H54 (cell line): ENCODE results near the gene GRIN2A.

Experiments
- DNase-seq: peaks from one replicate; pipeline ENCODE4 v3.0.0; 2011; ENCODE audit warnings: low spot score, mixed read lengths; ENCODE audit not compliant: insufficient read length
- FAIRE-seq: peaks from 3 replicates; lab custom pipeline; 2011; peaks lifted over from hg19 to GRCh38; lab: Jason Lieb, UNC
- POLR2A ChIP-seq: IDR thresholded peaks from 2 replicates; pipeline ENCODE4 v1.6.1; 2011; ENCODE audit warnings: low read depth, mild to moderate bottlenecking, low read length

GRIN2A gene

DNA sequence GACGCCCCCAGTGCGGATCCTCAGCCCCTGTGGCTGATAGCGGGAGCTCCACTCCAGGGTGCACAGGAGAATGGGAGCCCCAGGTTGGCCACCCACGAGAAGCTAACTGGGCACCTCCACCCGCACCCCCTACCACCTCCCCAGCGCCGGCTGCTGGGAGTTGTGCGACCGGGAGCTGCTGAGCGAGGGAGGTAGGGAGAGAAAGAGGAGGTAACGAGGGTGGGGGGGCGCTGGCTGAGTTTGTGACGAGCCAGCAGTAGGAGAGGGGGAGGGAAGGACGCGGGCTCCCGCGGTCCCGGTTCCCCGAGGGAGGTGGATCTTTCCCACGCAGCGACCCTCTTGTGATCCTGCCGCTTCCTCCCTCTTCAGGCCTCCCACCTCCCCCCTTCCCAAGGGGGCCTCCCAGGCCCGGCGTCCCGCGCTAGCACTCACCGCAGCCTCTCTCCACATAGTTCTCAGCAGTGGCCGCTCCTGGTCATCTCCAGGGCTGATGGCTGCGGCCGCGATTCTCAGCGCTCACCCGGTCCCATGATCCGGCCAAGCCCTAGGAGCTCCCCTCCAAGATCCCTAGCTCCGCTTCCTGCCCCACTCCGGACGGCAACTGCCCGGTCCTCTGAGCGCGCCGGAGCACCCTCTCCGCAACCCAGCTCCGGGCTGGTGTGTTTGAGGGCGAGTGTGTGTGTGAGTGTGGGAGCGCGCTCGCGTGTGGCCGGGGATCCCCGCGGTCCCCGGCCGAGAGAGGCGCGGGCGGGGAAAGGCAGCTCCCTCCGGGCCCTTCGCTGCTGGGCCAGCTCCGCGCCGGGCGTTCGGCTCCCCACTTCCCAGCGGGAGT is at the start of gene GRIN2A:
TSS of gene GRIN2A (minus strand) at position 207 of the 832 bp plus-strand sequence. CDS start 2,017 bp downstream, outside the sequence.
- DNase-seq (no peak), FAIRE-seq (no peak)
- no peak for TF ChIP-seq POLR2A

DNA sequence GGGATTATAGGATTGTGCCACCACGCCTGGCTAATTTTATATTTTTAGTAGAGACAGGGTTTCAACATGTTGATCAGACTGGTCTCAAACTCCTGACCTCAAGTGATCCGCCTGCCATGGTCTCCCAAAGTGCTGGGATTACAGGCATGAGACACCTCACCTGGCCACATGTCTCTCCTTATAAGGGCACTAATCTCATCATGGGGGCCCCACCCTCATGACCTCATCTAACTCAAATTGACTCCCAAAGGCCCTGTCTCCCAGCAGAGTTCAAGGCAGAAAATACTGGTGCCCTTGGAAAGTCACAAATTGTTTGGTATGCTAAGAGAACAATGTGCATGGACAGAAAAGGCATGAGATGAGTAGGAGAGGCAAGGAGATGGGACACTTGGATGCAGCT is 49.3 kb upstream of the GRIN2A start:
- FAIRE-seq (no peak), DNase-seq (no peak)
- no peak for TF ChIP-seq POLR2A

DNA sequence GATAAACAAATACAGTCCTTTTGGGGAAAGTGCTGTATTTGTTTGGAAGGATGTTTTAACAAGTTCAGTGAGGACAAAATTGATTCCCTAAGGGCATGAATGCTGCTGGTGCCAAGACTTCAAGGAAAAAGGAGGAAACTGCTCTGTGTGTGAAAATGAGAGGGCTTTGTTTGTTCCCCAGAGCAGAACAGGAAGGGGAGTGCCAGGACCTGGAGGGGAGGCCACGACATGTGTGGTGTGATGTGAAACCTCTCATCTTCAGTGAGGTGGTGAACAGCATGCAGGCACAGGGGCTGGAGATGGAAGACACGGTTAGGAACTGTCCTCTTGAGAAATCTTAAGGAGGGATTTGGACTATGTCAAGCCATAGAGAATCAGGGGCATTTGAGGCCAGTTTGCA is 46.6 kb upstream of the GRIN2A start:
- no peak for DNase-seq
- no peak for FAIRE-seq
- no peak for TF ChIP-seq POLR2A

DNA sequence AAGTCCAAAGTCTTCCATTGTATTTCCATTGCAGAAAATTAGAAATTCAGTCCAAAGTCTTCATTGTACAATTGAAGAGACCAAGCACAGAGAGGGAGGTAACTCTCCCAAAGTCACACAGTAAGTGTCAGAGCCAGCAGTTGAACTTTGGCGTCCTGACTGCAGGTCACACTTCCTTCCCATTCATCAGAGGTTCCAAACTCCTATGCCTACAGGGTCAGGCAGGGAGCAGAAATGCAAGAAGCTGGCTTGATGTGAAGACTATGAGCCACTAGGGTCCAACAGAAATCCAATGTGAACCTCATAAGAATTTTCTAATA is 44.7 kb upstream of the GRIN2A start:
- DNase-seq (no peak), FAIRE-seq (no peak)
- TF ChIP-seq POLR2A, result no peak

DNA sequence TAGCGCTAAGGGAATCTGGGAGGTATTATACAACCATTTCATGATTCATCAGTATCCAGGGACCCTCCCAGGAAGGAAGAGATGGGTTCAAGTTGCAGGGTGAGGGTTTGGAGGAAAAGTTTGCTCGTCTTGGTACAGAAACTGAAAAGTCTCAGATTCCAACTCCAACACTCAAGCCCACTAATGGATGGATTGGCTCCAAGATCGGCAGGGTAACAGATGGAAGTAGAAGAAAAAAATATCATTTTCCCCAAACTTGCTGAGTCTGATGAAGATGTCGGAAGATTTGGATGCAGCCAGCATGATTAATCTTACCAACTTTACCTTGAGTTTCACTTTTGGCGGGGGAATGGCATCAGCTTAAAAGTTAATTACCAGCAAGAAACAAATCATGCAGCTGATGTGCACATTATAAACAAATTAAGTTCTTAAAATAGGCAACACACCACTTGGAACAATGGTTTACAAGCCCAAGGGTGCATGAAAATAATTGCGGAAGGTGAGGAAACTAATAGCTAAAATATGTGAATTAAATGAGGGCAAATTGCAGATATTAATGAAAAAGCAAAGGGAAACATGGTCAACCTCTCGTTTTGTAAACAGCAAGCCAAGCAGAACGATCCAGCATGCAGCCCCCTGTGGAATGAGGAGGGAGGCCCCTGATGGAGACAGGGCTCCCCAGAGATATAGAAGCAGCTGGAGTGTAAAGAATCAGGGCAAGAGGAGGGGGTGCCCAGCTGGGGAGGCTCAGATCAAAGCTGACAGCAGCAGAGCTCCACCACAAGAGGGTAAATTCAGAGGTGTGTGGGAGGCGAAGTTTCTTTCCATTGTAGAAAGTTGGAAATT is 44.1 kb upstream of the GRIN2A start:
- no peak for DNase-seq
- no peak for FAIRE-seq
- TF ChIP-seq POLR2A, result no peak

DNA sequence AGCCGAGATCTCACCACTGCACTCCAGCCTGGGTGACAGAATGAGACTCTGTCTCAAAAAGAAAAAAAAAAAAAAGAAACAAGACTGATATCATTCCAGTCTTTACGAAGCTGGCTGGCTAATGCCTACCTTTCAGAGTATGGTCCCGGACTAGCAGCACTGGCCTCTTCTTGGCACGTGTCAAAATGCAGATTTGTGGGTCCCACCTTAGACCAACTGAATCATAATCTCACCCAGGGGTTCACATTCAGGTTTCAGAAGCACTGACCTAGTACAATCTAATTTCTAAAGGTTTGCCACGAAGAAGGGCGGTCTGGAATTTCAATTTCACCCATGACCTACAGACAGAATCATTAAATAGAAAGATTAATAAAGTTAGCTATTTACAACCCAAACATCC is 43.4 kb upstream of the GRIN2A start:
- FAIRE-seq (no peak), DNase-seq (no peak)
- no peak for TF ChIP-seq POLR2A

DNA sequence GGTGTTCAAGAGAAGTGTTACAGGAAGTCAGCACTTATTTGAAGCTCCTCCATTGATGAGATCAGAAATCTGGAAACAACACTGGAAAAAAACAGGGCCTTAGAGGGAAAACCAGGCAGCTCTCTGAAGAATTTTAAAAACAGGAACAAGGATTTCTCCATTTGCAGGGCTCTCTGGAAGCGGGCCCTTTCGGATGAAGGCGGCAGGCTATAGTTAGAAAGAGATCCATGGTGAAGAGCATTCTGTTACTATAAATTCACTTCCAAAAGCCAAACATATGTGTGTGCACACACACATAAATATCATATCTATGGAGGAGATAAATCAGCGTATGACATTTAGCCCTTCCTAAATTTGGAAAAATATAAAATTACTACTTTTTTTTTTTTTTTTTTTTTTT is 42.6 kb upstream of the GRIN2A start:
- TF ChIP-seq POLR2A, result no peak
- DNase-seq (no peak), FAIRE-seq (no peak)

DNA sequence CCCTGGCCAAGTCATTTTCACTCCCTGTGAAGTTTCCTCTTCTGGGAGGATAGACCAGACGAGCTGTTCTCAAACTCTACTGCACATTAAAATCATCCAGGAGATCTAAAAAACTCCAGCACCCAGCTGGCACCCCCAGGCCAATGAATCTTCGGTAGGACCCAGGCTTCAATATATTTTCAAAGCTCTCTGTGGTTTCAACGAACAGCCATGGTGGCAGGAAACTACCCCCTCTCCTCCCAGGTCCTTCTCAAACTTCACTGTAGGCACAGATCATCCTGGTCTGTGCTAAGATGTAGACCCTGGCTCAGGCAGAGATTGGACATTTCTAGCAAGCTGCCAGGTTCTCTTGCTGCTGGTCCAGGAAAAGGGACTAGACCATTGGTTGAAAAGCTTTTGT is 38.7 kb upstream of the GRIN2A start:
- no peak for FAIRE-seq
- TF ChIP-seq POLR2A, result no peak
- no peak for DNase-seq

DNA sequence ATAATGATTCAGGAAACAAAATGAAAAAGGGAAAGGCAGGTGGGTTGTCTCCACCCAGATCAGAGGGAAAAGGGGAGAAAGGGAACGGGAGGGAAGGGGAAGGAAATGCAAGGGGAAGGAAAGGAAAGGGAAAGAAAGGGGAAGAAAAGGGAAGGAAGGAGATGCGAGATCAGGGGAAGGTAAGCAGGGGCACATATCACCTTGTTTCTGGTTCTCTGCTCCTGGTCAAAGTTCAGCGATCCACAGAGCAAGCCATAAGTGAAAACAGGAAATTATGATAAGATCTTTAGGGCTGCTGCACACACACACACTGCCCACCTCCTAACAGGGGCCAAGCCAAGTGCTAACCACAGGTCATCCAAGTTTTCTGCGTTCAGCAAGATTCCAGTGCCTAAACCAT is 37.5 kb upstream of the GRIN2A start:
- no peak for TF ChIP-seq POLR2A
- no peak for FAIRE-seq
- no peak for DNase-seq

DNA sequence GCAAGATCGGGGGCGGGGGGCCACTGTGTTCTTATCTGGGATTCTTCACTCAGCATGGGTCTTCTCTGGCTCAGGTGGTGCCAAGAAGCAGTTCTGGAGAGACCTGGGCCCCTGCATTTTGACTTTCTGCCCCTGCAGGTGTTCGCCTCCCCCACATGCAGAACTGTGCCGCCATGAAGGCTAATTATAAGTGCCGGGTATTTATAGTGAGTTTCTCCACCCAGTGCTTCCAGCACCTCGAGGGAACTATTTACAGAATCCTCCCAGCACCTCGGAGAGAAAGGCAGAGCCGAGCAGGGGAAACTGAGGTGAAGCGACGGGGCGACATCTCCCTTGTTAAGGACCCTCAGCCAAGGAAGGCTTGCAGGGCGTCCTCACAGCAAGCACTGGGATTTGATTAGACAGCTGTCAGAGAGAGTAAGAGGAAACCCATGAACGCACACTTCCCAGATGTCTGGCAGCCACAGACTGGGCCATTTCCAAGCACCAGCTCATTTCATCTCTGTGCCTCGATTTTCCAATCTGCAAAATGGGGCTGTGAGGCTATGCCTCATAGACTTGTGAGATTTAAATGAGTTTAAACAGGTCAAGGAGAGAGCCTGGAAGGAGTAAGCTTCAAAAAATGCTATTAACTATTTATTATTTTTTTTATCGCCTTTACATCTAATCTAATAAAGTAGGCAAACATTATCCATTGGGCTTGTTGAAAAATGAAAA is 36.4 kb upstream of the GRIN2A start:
- no peak for TF ChIP-seq POLR2A
- FAIRE-seq (no peak), DNase-seq (no peak)

DNA sequence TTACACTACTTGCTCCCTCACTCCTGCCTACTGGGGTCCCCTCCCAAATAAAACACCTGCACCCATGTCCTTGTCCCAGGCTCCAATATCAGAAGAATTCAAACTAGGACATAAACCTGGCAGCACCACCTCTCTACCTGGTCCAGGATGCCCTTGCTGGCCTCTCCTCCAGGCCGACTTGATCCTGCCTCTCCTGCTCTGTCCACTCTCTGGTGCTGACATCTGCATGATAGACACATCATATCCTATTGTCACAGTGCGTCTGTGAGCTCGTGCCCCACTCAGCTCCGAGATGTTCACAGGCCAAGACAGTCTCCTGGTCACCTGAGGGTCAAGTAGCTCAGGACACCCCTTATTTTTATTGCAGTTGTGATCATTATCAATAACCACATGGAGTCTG is 31.5 kb upstream of the GRIN2A start:
- FAIRE-seq, result no peak
- no peak for TF ChIP-seq POLR2A
- DNase-seq, result no peak

DNA sequence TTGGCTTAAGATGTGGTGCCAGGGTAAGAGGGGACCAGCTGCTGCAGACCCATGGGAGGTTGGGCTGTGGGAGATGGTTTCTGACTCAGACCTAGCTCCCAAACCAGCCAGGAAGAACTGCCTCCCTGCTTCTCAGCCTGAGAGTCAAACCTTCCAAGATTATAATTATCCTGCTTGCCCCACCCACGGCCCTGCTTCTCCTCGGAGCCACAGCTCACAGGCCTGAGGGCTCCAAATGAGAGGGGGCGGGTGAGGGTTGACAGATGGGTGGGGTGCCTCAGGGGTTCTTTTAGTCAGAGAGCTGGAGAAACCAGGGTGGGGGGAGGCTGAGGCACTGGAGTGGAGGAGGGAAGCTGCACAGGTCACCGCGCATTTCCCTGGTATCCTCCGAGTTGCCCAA is 28.7 kb upstream of the GRIN2A start:
- FAIRE-seq, result no peak
- DNase-seq, result no peak
- no peak for TF ChIP-seq POLR2A

DNA sequence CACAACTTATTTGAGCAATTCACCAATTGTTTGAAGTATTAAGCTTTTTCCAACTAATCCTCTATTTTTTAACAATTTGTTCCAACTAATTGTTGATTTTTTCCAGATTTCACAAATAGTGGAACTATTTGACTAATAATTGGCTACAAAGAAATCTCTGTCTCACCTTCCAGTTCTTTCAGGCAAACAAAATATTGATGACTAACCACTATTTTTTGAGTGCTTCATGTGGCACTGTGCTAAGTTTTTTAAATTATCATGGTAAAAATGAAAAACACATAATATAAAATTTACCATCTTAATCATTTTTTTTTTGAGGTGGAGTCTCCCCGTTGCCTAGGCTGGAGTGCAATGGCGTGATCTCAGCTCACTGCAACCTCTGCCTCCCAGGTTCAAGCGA is 24.6 kb upstream of the GRIN2A start:
- DNase-seq, result no peak
- TF ChIP-seq POLR2A, result no peak
- no peak for FAIRE-seq

DNA sequence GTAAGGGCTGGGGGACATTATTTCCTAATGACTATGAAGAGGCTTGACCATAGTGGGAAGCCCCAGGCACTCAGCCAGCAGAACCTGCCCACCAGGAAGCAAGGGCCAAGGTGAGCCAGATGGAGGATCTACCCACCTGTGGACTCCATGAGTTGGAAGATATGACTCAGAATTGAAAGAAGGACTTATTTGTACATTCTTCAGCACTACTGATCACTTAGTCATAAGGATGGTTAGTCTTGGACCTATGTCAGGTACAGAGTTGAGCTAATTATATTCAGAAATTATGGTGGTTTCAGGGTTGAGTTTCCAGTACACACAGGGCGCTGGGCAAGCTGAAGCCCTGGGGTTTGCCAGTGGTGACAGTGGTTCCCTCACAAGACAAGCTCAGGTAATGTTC is 24.0 kb upstream of the GRIN2A start:
- FAIRE-seq (no peak), DNase-seq (no peak)
- TF ChIP-seq POLR2A, result no peak
